ENCODE measurements around the gene CALR3.

CALR3 gene

GRCh38 chr19:16536130-16536529 is 40.2 kb upstream of the CALR3 start:
- H3K4me3 ChIP-seq (ENCODE audit: low read length): no peak overlapping the region
- no peak overlapping the region for H3K4me2 ChIP-seq (ENCODE audit: low read length)
- peaks cover 79% of the 10 kb centered on the region for H3K36me3 ChIP-seq (replicated peaks; ENCODE audit: low read depth, low read length)
- peaks cover 64% of the 10 kb centered on the region for H3K79me2 ChIP-seq (ENCODE audit: low read length)
- no peaks in the 10 kb centered on the region for H3K9me3 ChIP-seq (ENCODE audit: insufficient read depth, low read length)
- peaks cover 42% of the 10 kb centered on the region for H4K20me1 ChIP-seq (ENCODE audit: insufficient read depth, low read length)
- no peak overlapping the region for H3K27ac ChIP-seq (ENCODE audit: low read length)
- no peak overlapping the region for H3K9ac ChIP-seq (ENCODE audit: low read length)
- H3K4me1 ChIP-seq (ENCODE audit: low read length): peaks cover 5% of the 10 kb centered on the region
- no peaks in the 10 kb centered on the region for H3K27me3 ChIP-seq (ENCODE audit: low read depth, low read length)
- no peak overlapping the region for H2AFZ ChIP-seq (ENCODE audit: low read depth, low read length)
- no peak for TF ChIP-seq EZH2phosphoT487 (IDR thresholded peaks at IDR 0.05; ENCODE audit: low read depth)
- TF ChIP-seq CTCF (IDR thresholded peaks at IDR 0.05; ENCODE audit: low read depth, low read length): no peak

- H3K27me3 ChIP-seq (ENCODE audit: low read depth, low read length): no peaks in the 10 kb centered on the region
- no peaks in the 10 kb centered on the region for H3K9me3 ChIP-seq (ENCODE audit: insufficient read depth, low read length)
- no peak overlapping the region for H3K9ac ChIP-seq (ENCODE audit: low read length)
- peaks cover 36% of the 10 kb centered on the region for H4K20me1 ChIP-seq (ENCODE audit: insufficient read depth, low read length)
- peaks cover 82% of the 10 kb centered on the region for H3K36me3 ChIP-seq (replicated peaks; ENCODE audit: low read depth, low read length)
- no peak overlapping the region for H3K4me3 ChIP-seq (ENCODE audit: low read length)
- no peak overlapping the region for H3K27ac ChIP-seq (ENCODE audit: low read length)
- TF ChIP-seq EZH2phosphoT487 (IDR thresholded peaks at IDR 0.05; ENCODE audit: low read depth) (no peak), CTCF (IDR thresholded peaks at IDR 0.05; ENCODE audit: low read depth, low read length) (no peak)
- peaks cover 56% of the 10 kb centered on the region for H3K79me2 ChIP-seq (ENCODE audit: low read length)
- H3K4me2 ChIP-seq (ENCODE audit: low read length): no peak overlapping the region
- no peak overlapping the region for H2AFZ ChIP-seq (ENCODE audit: low read depth, low read length)
- no peaks in the 10 kb centered on the region for H3K4me1 ChIP-seq (ENCODE audit: low read length)
Observed at GRCh38 chr19:16535381-16535780, 39.4 kb upstream of the CALR3 start.

- TF ChIP-seq EZH2phosphoT487 (IDR thresholded peaks at IDR 0.05; ENCODE audit: low read depth) (no peak), CTCF (IDR thresholded peaks at IDR 0.05; ENCODE audit: low read depth, low read length) (no peak)
- Histone ChIP-seq H3K79me2 (ENCODE audit: low read length) (peaks cover 29% of the 10 kb centered on the region), H4K20me1 (ENCODE audit: insufficient read depth, low read length) (peaks cover 25% of the 10 kb centered on the region), H3K27ac (ENCODE audit: low read length) (no peak overlapping the region), H3K9me3 (ENCODE audit: insufficient read depth, low read length) (no peaks in the 10 kb centered on the region), H3K36me3 (replicated peaks; ENCODE audit: low read depth, low read length) (peaks cover 83% of the 10 kb centered on the region), H3K9ac (ENCODE audit: low read length) (no peak overlapping the region), H3K4me3 (ENCODE audit: low read length) (no peak overlapping the region), H3K27me3 (ENCODE audit: low read depth, low read length) (no peaks in the 10 kb centered on the region), H3K4me2 (ENCODE audit: low read length) (no peak overlapping the region), H2AFZ (ENCODE audit: low read depth, low read length) (no peak overlapping the region), H3K4me1 (ENCODE audit: low read length) (no peaks in the 10 kb centered on the region)
Observed at GRCh38 chr19:16532440-16533234, 36.7 kb upstream of the CALR3 start.

- Histone ChIP-seq H3K79me2 (ENCODE audit: low read length) (peaks cover 16% of the 10 kb centered on the region), H3K27ac (ENCODE audit: low read length) (no peak overlapping the region), H3K4me1 (ENCODE audit: low read length) (no peaks in the 10 kb centered on the region), H4K20me1 (ENCODE audit: insufficient read depth, low read length) (peaks cover 12% of the 10 kb centered on the region), H3K27me3 (ENCODE audit: low read depth, low read length) (no peaks in the 10 kb centered on the region), H3K4me2 (ENCODE audit: low read length) (no peak overlapping the region), H3K9ac (ENCODE audit: low read length) (no peak overlapping the region), H2AFZ (ENCODE audit: low read depth, low read length) (no peak overlapping the region), H3K36me3 (replicated peaks; ENCODE audit: low read depth, low read length) (peaks cover 82% of the 10 kb centered on the region), H3K9me3 (ENCODE audit: insufficient read depth, low read length) (no peaks in the 10 kb centered on the region), H3K4me3 (ENCODE audit: low read length) (no peak overlapping the region)
- TF ChIP-seq CTCF (IDR thresholded peaks at IDR 0.05; ENCODE audit: low read depth, low read length): no peak
- TF ChIP-seq EZH2phosphoT487 (IDR thresholded peaks at IDR 0.05; ENCODE audit: low read depth): no peak
Observed at GRCh38 chr19:16531380-16531669, 35.4 kb upstream of the CALR3 start.

Data from OCI-LY3 (cell line).